C4-2B (cell line): ENCODE results near the gene UGT1A10.

Experiments used
- CTCF ChIP-seq: fragments of 450-650 bp; conservative IDR thresholded peaks from 2 replicates; pipeline ENCODE4 v1.5.1; 2017; ENCODE audit warnings: mild to moderate bottlenecking
- ZFX ChIP-seq: fragments of 450-650 bp; IDR thresholded peaks from 2 replicates; pipeline ENCODE4 v1.6.1; 2017

GRCh38 chr2:233597522-233597921 lies 38.7 kb upstream of the UGT1A10 start:
- TF ChIP-seq CTCF, result no peak
- no peak for TF ChIP-seq ZFX
